Mucosa of stomach (tissue), 1 donor: ENCODE measurements around the gene CDH9.

Experiments
- H3K27me3 ChIP-seq: one replicate; pipeline ENCODE4 v1.7.0; 2013; ENCODE audit warnings: mild to moderate bottlenecking, low read length; ENCODE audit not compliant: control insufficient read depth, insufficient read depth
- H3K36me3 ChIP-seq: one replicate; pipeline ENCODE4 v1.7.0; 2013; ENCODE audit warnings: low read length; ENCODE audit not compliant: control insufficient read depth, insufficient read depth
- H3K4me1 ChIP-seq: one replicate; pipeline ENCODE4 v1.7.0; 2013; ENCODE audit warnings: mild to moderate bottlenecking, low read length; ENCODE audit not compliant: control insufficient read depth, insufficient read depth
- H3K4me3 ChIP-seq: one replicate; pipeline ENCODE4 v1.7.0; 2013; ENCODE audit warnings: low read length
- H3K9ac ChIP-seq: one replicate; pipeline ENCODE4 v1.7.0; 2013; ENCODE audit warnings: mild to moderate bottlenecking, low read length, moderate library complexity
- H3K9me3 ChIP-seq: one replicate; pipeline ENCODE4 v1.7.0; 2013; ENCODE audit warnings: mild to moderate bottlenecking, low read length, moderate library complexity; ENCODE audit not compliant: control insufficient read depth
- donor health status: Pancreatic carcinoma.

Gene CDH9

GRCh38 chr5:27020973-27021372, 17.4 kb downstream of the CDH9 start:
- H3K4me3 ChIP-seq, result no peak overlapping the region
- no peaks in the 10 kb centered on the region for H3K4me1 ChIP-seq
- H3K9ac ChIP-seq, result no peak overlapping the region
- no peaks in the 10 kb centered on the region for H3K9me3 ChIP-seq
- no peaks in the 10 kb centered on the region for H3K27me3 ChIP-seq
- no peaks in the 10 kb centered on the region for H3K36me3 ChIP-seq

DNA sequence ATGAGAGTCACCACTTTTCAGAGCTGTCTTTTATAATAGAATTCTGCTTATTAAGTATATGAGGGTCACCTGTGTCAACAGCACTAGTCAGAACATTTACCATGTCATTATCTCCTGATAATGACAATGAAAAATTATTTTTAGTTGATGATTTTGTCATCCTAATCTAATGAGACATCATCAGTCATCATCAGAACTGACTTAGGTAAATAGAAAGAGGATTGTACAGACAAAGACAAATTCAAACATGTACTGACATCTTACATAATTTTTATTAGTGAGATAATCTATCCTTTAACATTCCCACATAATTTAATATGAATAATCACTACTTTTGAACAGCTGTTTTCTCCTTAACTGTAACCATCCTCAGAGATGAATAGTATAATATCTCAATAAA, 22.6 kb downstream of the CDH9 start:
- Histone ChIP-seq H3K27me3 (no peaks in the 10 kb centered on the region), H3K4me3 (no peak overlapping the region), H3K36me3 (no peaks in the 10 kb centered on the region), H3K9me3 (no peaks in the 10 kb centered on the region), H3K4me1 (no peaks in the 10 kb centered on the region), H3K9ac (no peak overlapping the region)

- no peaks in the 10 kb centered on the region for H3K36me3 ChIP-seq
- no peak overlapping the region for H3K4me3 ChIP-seq
- no peak overlapping the region for H3K9ac ChIP-seq
- no peaks in the 10 kb centered on the region for H3K9me3 ChIP-seq
- H3K27me3 ChIP-seq, result no peaks in the 10 kb centered on the region
- no peaks in the 10 kb centered on the region for H3K4me1 ChIP-seq
Measured at GRCh38 chr5:27011274-27011673, 27.1 kb downstream of the CDH9 start.

DNA sequence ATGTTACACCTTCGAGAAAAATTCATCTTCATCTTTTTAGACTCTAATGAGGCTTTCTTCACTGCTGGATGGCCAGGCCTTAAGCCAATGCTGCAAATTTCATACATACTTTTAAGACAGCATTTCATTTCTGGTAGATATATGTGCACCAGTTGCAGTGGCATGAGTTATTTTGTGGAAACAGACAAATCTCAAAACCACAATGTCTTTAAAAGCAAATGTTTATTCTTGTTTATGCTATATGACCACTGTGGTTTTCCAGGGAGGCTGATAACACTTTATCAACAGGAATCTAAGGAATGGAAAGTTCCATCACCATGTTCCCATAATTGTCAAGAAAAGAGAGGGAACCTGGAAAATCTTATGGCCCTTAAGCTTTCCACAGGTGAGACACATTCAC, 27.7 kb downstream of the CDH9 start:
- Histone ChIP-seq H3K9ac (no peak overlapping the region), H3K9me3 (no peaks in the 10 kb centered on the region), H3K4me3 (no peak overlapping the region), H3K36me3 (no peaks in the 10 kb centered on the region), H3K27me3 (no peaks in the 10 kb centered on the region), H3K4me1 (no peaks in the 10 kb centered on the region)

GRCh38 chr5:27009540-27009915, 28.9 kb downstream of the CDH9 start:
- Histone ChIP-seq H3K36me3 (no peaks in the 10 kb centered on the region), H3K9ac (no peak overlapping the region), H3K27me3 (no peaks in the 10 kb centered on the region)

GRCh38 chr5:27008604-27009539, 29.5 kb downstream of the CDH9 start:
- H3K27me3 ChIP-seq, result no peaks in the 10 kb centered on the region
- no peaks in the 10 kb centered on the region for H3K9me3 ChIP-seq

More at GRCh38 chr5:27009540-27009915, 28.9 kb downstream of the CDH9 start:
- H3K4me3 ChIP-seq, result no peak overlapping the region
- H3K9me3 ChIP-seq, result no peaks in the 10 kb centered on the region
- no peaks in the 10 kb centered on the region for H3K4me1 ChIP-seq

DNA sequence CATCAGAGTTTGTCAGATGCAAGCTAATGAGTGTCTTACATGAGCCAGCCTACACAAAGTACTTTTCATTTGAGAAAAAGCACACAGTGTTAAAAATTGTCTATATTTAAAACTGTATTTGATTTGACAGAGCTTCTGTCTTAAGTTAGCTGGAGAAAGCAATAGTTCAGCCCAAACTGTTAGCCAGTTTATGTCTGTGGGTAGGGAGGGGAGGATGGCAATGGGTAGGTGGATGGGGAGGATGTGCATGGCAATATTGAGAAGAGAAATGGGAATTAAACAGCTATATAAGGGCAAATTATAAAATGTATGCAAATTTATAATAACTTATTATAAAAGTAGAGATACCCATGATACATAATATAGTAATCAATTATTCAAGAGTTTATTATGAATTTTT, 31.3 kb downstream of the CDH9 start:
- Histone ChIP-seq H3K4me1 (no peaks in the 10 kb centered on the region), H3K9ac (no peak overlapping the region), H3K4me3 (no peak overlapping the region), H3K9me3 (no peaks in the 10 kb centered on the region), H3K36me3 (no peaks in the 10 kb centered on the region), H3K27me3 (no peaks in the 10 kb centered on the region)

More at GRCh38 chr5:27008604-27009539, 29.5 kb downstream of the CDH9 start:
- Histone ChIP-seq H3K4me3 (no peak overlapping the region), H3K4me1 (no peaks in the 10 kb centered on the region), H3K9ac (no peak overlapping the region), H3K36me3 (no peaks in the 10 kb centered on the region)

GRCh38 chr5:26986985-26987384, 51.4 kb downstream of the CDH9 start:
- H3K27me3 ChIP-seq, result no peaks in the 10 kb centered on the region
- H3K36me3 ChIP-seq, result no peaks in the 10 kb centered on the region
- H3K4me3 ChIP-seq, result no peak overlapping the region
- no peaks in the 10 kb centered on the region for H3K4me1 ChIP-seq
- H3K9me3 ChIP-seq, result no peaks in the 10 kb centered on the region
- H3K9ac ChIP-seq, result no peak overlapping the region

DNA sequence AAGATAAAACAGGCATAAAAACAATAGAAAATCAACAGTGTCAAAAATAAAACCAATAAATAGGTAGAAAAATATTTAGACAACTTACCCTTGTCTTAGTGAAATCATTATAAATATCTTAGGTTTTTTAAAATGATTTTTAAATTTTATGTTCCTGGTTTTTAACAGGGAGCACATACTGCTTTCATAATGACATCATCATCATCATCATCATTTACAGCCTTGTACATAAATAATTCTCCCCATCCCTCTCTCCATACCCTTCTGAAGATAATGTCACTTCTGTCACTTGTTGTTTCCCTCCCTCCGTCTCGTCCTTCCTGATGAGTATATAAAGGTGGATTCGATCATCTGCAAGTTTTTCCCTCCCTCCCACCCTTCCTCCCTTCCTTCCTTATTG, 56.6 kb downstream of the CDH9 start:
- H3K27me3 ChIP-seq, result no peaks in the 10 kb centered on the region
- H3K36me3 ChIP-seq, result no peaks in the 10 kb centered on the region
- H3K9me3 ChIP-seq, result no peaks in the 10 kb centered on the region
- H3K4me3 ChIP-seq, result no peak overlapping the region
- H3K9ac ChIP-seq, result no peak overlapping the region
- H3K4me1 ChIP-seq, result no peaks in the 10 kb centered on the region

GRCh38 chr5:26959290-26959689, 79.1 kb downstream of the CDH9 start:
- Histone ChIP-seq H3K27me3 (no peaks in the 10 kb centered on the region), H3K4me3 (no peak overlapping the region), H3K9ac (no peak overlapping the region), H3K36me3 (no peaks in the 10 kb centered on the region), H3K4me1 (no peaks in the 10 kb centered on the region), H3K9me3 (no peaks in the 10 kb centered on the region)

DNA sequence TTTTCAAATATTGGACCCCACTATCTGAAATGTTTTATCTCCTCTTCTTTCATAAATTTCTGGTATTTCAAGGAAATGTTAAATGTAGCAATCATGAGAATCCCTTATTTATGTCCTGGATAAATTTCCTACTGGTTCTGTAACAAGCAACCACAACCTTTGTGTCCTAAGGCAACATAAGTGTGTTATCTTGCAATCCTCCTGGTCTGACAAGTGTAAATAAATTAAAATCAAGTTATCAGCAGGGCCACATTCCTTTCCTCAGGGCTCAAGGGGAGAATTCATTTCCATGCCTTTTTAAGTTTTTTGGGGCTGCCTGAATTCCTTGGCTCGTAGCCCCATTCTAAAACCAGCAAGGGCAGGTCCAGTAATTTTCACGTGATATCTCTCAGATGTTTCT, 83.2 kb downstream of the CDH9 start:
- Histone ChIP-seq H3K4me1 (no peaks in the 10 kb centered on the region), H3K36me3 (no peaks in the 10 kb centered on the region), H3K4me3 (no peak overlapping the region), H3K9ac (no peak overlapping the region), H3K9me3 (no peaks in the 10 kb centered on the region), H3K27me3 (no peaks in the 10 kb centered on the region)

- no peaks in the 10 kb centered on the region for H3K36me3 ChIP-seq
- no peak overlapping the region for H3K9ac ChIP-seq
- H3K9me3 ChIP-seq, result no peaks in the 10 kb centered on the region
- H3K4me3 ChIP-seq, result no peak overlapping the region
- H3K4me1 ChIP-seq, result no peaks in the 10 kb centered on the region
- no peaks in the 10 kb centered on the region for H3K27me3 ChIP-seq
Measured at GRCh38 chr5:26948921-26949320, 89.5 kb downstream of the CDH9 start.
